Immature natural killer cell (primary cell): ENCODE results near the gene SNX4. TPM values are rescaled to one million over a fixed set of nuclear protein-coding genes. Genes with fewer than 3 reads are reported as not detected.
"Not testable (repeated sequence)": the region's sequence is repeated elsewhere in the genome, so short reads cannot be mapped to it uniquely, and the experiment has no call there.

Experiments
- DNase-seq, 3 donors: peaks; one replicate each; pipeline ENCODE4 v3.0.0; 2022; ENCODE audit warnings: mixed read lengths in 1 of 3
- H3K27ac Mint-ChIP-seq, 6 donors: one replicate each; pipeline ENCODE4 v1.8.0; 2020; ENCODE audit warnings: mixed read lengths in 6 of 6, mild to moderate bottlenecking in 5 of 6, inconsistent platforms in 4 of 6, moderate library complexity in 3 of 6
- H3K27me3 Mint-ChIP-seq, 3 donors: one replicate each; pipeline ENCODE4 v1.8.0; 2020 to 2021; ENCODE audit warnings: low read depth in 3 of 3, mild to moderate bottlenecking in 3 of 3, mixed read lengths in 3 of 3, moderate library complexity in 3 of 3, inconsistent platforms in 1 of 3
- H3K36me3 Mint-ChIP-seq, 3 donors: one replicate each; pipeline ENCODE4 v1.8.0; 2020; ENCODE audit warnings: mixed read lengths in 3 of 3, inconsistent platforms in 2 of 3, mild to moderate bottlenecking in 2 of 3
- H3K4me1 Mint-ChIP-seq, 2 donors: one replicate each; pipeline ENCODE4 v1.8.0; 2020; ENCODE audit warnings: inconsistent platforms in 2 of 2, mild to moderate bottlenecking in 2 of 2, mixed read lengths in 2 of 2, moderate library complexity in 1 of 2
- H3K4me3 Mint-ChIP-seq, 5 donors: one replicate each; pipeline ENCODE4 v1.8.0; 2020; ENCODE audit warnings: mild to moderate bottlenecking in 5 of 5, mixed read lengths in 5 of 5, inconsistent platforms in 3 of 5, moderate library complexity in 3 of 5
- H3K9me3 Mint-ChIP-seq, 6 donors: one replicate each; pipeline ENCODE4 v1.8.0; 2020; ENCODE audit warnings: mild to moderate bottlenecking in 6 of 6, mixed read lengths in 6 of 6, inconsistent platforms in 4 of 6, moderate library complexity in 3 of 6
- polyA plus RNA-seq, 3 donors: library from polyadenylated mRNA; unstranded; fragments of 300-500 nt; fragmentation: Illumina TruSeq; gene quantifications; one replicate each; pipeline ENCODE4 v1.2.3, GENCODE V29; 2021

The SNX4 gene
- polyA plus RNA-seq, 3 donors from 2014 or later: 32.1 to 47.8 (median 39.9) TPM

- Mint-ChIP-seq H3K4me1 (no peaks in the 10 kb centered on the region), H3K27ac (no peak overlapping the region), H3K27me3 (peaks cover 2 to 12% (median 3%) of the 10 kb centered on the region in 3 donors), H3K4me3 (no peak overlapping the region), H3K9me3 (no peaks in the 10 kb centered on the region), H3K36me3 (peaks cover 0 to 7% (median 0%) of the 10 kb centered on the region in 3 donors)
- DNase-seq: no peak
Measured at GRCh38 chr3:125406070-125406469, 113.9 kb downstream of the SNX4 start.

- not testable (repeated sequence) for H3K36me3 Mint-ChIP-seq, H3K27ac Mint-ChIP-seq, H3K4me3 Mint-ChIP-seq, H3K9me3 Mint-ChIP-seq, DNase-seq, H3K4me1 Mint-ChIP-seq, H3K27me3 Mint-ChIP-seq
Measured at GRCh38 chr3:125405515-125405914, 114.5 kb downstream of the SNX4 start.

- H3K27ac Mint-ChIP-seq: no peak overlapping the region
- H3K9me3 Mint-ChIP-seq: no peaks in the 10 kb centered on the region
- no peak overlapping the region for H3K4me3 Mint-ChIP-seq
- peaks cover 0 to 3% (median 0%) of the 10 kb centered on the region in 3 donors for H3K27me3 Mint-ChIP-seq
- H3K4me1 Mint-ChIP-seq: no peaks in the 10 kb centered on the region
- peaks cover 0 to 7% (median 0%) of the 10 kb centered on the region in 3 donors for H3K36me3 Mint-ChIP-seq
- no peak for DNase-seq
Measured at GRCh38 chr3:125403789-125404188, 116.2 kb downstream of the SNX4 start.

GRCh38 chr3:125402639-125403038 lies 117.4 kb downstream of the SNX4 start:
- Mint-ChIP-seq H3K27me3 (peaks cover 0 to 6% (median 3%) of the 10 kb centered on the region in 3 donors), H3K36me3 (peaks cover 0 to 7% (median 0%) of the 10 kb centered on the region in 3 donors)

GRCh38 chr3:125401402-125401801 lies 118.6 kb downstream of the SNX4 start:
- Mint-ChIP-seq H3K36me3 (peaks cover 0 to 7% (median 0%) of the 10 kb centered on the region in 3 donors), H3K4me3 (no peak overlapping the region), H3K9me3 (no peaks in the 10 kb centered on the region), H3K27ac (no peak overlapping the region), H3K27me3 (peaks cover 0 to 4% (median 4%) of the 10 kb centered on the region in 3 donors), H3K4me1 (no peaks in the 10 kb centered on the region)
- DNase-seq: no peak

More at GRCh38 chr3:125402639-125403038, 117.4 kb downstream of the SNX4 start:
- no peak for DNase-seq
- Mint-ChIP-seq H3K4me1 (no peaks in the 10 kb centered on the region), H3K9me3 (no peaks in the 10 kb centered on the region), H3K4me3 (no peak overlapping the region), H3K27ac (no peak overlapping the region)

- Mint-ChIP-seq H3K27ac (no peak overlapping the region), H3K36me3 (no peaks in the 10 kb centered on the region), H3K4me3 (no peak overlapping the region), H3K27me3 (peaks cover 0 to 6% (median 4%) of the 10 kb centered on the region in 3 donors), H3K9me3 (no peaks in the 10 kb centered on the region), H3K4me1 (no peaks in the 10 kb centered on the region)
- DNase-seq: no peak
Measured at GRCh38 chr3:125398952-125399351, 121.0 kb downstream of the SNX4 start.

Other genes with a start within 250 kb of the SNX4 start
- 10 to 100 TPM; 53.6 to 81.9 (median 74.3) TPM for gene ZNF148, start 144.9 kb downstream of the SNX4 start, polyA plus RNA-seq
- gene OSBPL11, start 75.3 kb upstream of the SNX4 start, polyA plus RNA-seq: 1 to 10 TPM; 4.5 to 8.7 (median 6.3) TPM